Natural killer cell (primary cell): Measurements from ENCODE around the gene LYSMD1. TPM values are rescaled to one million over a fixed set of nuclear protein-coding genes. Genes with fewer than 3 reads are reported as not detected.

Source experiments
- ATAC-seq, 3 donors: fragments of 150-1000 bp in 2 of 3; fragments of 200-7000 bp in 1 of 3; cut with Tn5 transposase; 1 replicate in 1 of 3; 2 replicates in 2 of 3; pipeline ENCODE4 v1.10.0; 2021; ENCODE audit warnings: mild to moderate bottlenecking in 2 of 3, moderate library complexity in 2 of 3
- DNase-seq, 2 donors: peaks; one replicate each; pipeline versions ENCODE4 v3.0.0 to v3.0.0-alpha.2; 2013 to 2021; ENCODE audit warnings: mixed read lengths in 1 of 2
- H3K27ac ChIP-seq: one replicate; pipeline ENCODE4 v1.5.1; 2013; ENCODE audit warnings: mild to moderate bottlenecking, low read length
- H3K27me3 ChIP-seq: one replicate; pipeline ENCODE4 v1.6.1; 2013; ENCODE audit warnings: low read length; ENCODE audit not compliant: control insufficient read depth, insufficient read depth
- H3K36me3 ChIP-seq: one replicate; pipeline ENCODE4 v1.6.1; 2013; ENCODE audit warnings: low read length; ENCODE audit not compliant: control insufficient read depth, insufficient read depth
- H3K4me1 ChIP-seq: one replicate; pipeline ENCODE4 v1.6.1; 2013; ENCODE audit warnings: low read length; ENCODE audit not compliant: control insufficient read depth, insufficient read depth
- H3K4me3 ChIP-seq: one replicate; pipeline ENCODE4 v1.5.1; 2013; ENCODE audit warnings: low read length
- H3K9me3 ChIP-seq: one replicate; pipeline ENCODE4 v1.6.1; 2013; ENCODE audit warnings: low read length; ENCODE audit not compliant: control insufficient read depth, insufficient read depth
- H3K27ac Mint-ChIP-seq, 2 donors: one replicate each; pipeline ENCODE4 v1.8.0; 2022; ENCODE audit warnings: mild to moderate bottlenecking in 2 of 2, mixed read lengths in 2 of 2, moderate library complexity in 1 of 2
- H3K27me3 Mint-ChIP-seq, 2 donors: one replicate each; pipeline ENCODE4 v1.8.0; 2022; ENCODE audit warnings: low read depth in 2 of 2, mixed read lengths in 2 of 2
- H3K36me3 Mint-ChIP-seq: one replicate; pipeline ENCODE4 v1.8.0; 2022; ENCODE audit warnings: mixed read lengths
- H3K4me1 Mint-ChIP-seq, 2 donors: one replicate each; pipeline ENCODE4 v1.8.0; 2022; ENCODE audit warnings: mixed read lengths in 2 of 2
- H3K4me3 Mint-ChIP-seq: one replicate; pipeline ENCODE4 v1.8.0; 2022; ENCODE audit warnings: mild to moderate bottlenecking, moderate library complexity, mixed read lengths
- H3K9me3 Mint-ChIP-seq, 2 donors: one replicate each; pipeline ENCODE4 v1.8.0; 2022; ENCODE audit warnings: mixed read lengths in 2 of 2
- WGBS: methylation state at CpG from one replicate; pipeline ENCODE4 v1.1.7; 2013; ENCODE audit warnings: missing lambda C conversion rate; ENCODE audit not compliant: insufficient coverage; 5-methylcytosine and 5-hydroxymethylcytosine counted together
- intact Hi-C: fragments of 100-400 bp; cut with micrococcal nuclease; formaldehyde crosslinking; loops from one replicate; pipeline ENCODE4 v1.14.2; 2022
- total RNA-seq, 4 donors: library from RNA; stranded (reverse); fragments of 120-200 nt in 1 of 4; gene quantifications; one replicate each; pipeline versions ENCODE4 v1.2.3 to v1.2.4, GENCODE V29; 2013 to 2022
- TF ChIP-seq, protein P1 (sequence below): fragments of 200-600 bp; IDR thresholded peaks from one replicate; pipeline ENCODE4 v1.8.0; 2022; ENCODE audit warnings: antibody characterized with exemption

LYSMD1 gene
- total RNA-seq, 3 donors from 2014 or later (not counting 1 experiment from before 2014, with no cell fraction given) = 1.0 to 1.7 (median 1.2) TPM

DNA sequence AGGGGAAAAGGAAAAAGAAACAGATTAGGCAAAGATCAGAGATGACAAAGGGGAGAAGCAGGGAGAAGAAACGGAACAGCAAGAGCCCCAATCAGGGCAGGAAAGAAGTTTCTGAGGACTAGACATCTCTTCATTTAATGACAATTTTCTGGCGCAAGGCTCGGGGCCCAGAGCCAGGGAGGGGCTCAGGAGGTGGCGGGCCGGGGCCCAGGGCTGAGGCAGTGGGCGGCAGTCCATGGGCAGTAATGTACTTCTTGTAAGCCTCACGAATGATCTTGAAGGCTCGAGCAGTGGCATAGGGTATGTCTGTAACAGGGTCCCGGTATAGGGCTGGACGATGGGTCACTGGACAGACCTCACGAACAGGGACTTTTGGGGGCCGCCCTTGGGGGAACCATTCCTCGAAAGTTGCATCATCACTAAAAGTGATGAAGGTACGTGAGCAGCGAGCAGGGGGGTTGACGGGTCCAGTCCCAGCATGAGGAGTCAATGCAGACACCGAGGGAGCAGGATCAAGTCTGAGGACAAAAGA, 10.9 kb upstream of the LYSMD1 start:
- intact Hi-C loops = no loop called here
- H3K36me3 Mint-ChIP-seq = peaks cover 25% of the 10 kb centered on the region
- no peaks in the 10 kb centered on the region for H3K9me3 Mint-ChIP-seq
- H3K27me3 Mint-ChIP-seq = no peaks in the 10 kb centered on the region
- no peak for DNase-seq
- no peak overlapping the region for H3K4me3 Mint-ChIP-seq
- no peaks in the 10 kb centered on the region for H3K4me1 ChIP-seq
- no peaks in the 10 kb centered on the region for H3K9me3 ChIP-seq
- no peak overlapping the region for H3K27ac Mint-ChIP-seq
- H3K4me3 ChIP-seq = no peak overlapping the region
- H3K36me3 ChIP-seq = peaks cover 62% of the 10 kb centered on the region
- H3K27me3 ChIP-seq = no peaks in the 10 kb centered on the region
- 98% methylated on average over 17 of the region's 17 CpGs for WGBS
- H3K4me1 Mint-ChIP-seq = peaks cover 0 to 10% of the 10 kb centered on the region in 2 donors
- no peak for ATAC-seq
- TF ChIP-seq, protein P1, sequence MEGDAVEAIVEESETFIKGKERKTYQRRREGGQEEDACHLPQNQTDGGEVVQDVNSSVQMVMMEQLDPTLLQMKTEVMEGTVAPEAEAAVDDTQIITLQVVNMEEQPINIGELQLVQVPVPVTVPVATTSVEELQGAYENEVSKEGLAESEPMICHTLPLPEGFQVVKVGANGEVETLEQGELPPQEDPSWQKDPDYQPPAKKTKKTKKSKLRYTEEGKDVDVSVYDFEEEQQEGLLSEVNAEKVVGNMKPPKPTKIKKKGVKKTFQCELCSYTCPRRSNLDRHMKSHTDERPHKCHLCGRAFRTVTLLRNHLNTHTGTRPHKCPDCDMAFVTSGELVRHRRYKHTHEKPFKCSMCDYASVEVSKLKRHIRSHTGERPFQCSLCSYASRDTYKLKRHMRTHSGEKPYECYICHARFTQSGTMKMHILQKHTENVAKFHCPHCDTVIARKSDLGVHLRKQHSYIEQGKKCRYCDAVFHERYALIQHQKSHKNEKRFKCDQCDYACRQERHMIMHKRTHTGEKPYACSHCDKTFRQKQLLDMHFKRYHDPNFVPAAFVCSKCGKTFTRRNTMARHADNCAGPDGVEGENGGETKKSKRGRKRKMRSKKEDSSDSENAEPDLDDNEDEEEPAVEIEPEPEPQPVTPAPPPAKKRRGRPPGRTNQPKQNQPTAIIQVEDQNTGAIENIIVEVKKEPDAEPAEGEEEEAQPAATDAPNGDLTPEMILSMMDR = no peak
- no peak overlapping the region for H3K27ac ChIP-seq

DNA sequence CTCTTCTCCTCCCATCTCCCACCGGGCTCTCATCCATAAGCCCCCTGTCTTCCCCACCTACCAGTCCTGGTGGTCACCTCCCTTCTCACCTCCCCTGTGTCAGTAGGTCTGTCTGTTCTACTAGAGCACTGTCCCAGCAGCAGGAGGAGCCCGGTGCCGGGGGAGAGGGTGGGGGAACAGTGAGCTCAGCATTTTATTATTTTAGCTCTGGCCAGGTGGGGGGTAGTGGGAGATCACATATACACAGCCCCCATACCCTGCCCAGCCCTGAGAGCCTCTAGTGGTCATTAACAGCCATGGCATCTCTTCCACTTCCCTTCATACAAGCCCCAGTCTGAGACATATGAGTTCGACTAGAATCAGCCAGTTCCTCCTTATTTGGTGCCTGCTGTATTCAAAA, 10.2 kb upstream of the LYSMD1 start, which contains the start of gene TMOD4:
Gene TMOD4, minus strand, starts transcription at position 119 of the 400 bp plus-strand sequence. CDS start 1,106 bp downstream, outside the sequence.
- Mint-ChIP-seq H3K36me3 (peaks cover 25% of the 10 kb centered on the region), H3K4me1 (peaks cover 0 to 8% of the 10 kb centered on the region in 2 donors), H3K27ac (peak within 1 kb of the TSS in 1 of 2 donors; percentile 6), H3K4me3 (no peak within 1 kb of the TSS), H3K27me3 (no peaks in the 10 kb centered on the region), H3K9me3 (no peaks in the 10 kb centered on the region)
- intact Hi-C loops = no loop called here
- 46% methylated on average over 2 of the region's 4 CpGs for WGBS
- H3K27ac ChIP-seq = no peak within 1 kb of the TSS
- no peaks in the 10 kb centered on the region for H3K4me1 ChIP-seq
- no peaks in the 10 kb centered on the region for H3K27me3 ChIP-seq
- ATAC-seq = peak in 2 of 3 donors; percentile 50 to 54
- no peaks in the 10 kb centered on the region for H3K9me3 ChIP-seq
- H3K36me3 ChIP-seq = peaks cover 60% of the 10 kb centered on the region
- no peak within 1 kb of the TSS for H3K4me3 ChIP-seq
- TF ChIP-seq, protein P1 = peak; percentile 22
- DNase-seq = peak in 1 of 2 donors; percentile 36

DNA sequence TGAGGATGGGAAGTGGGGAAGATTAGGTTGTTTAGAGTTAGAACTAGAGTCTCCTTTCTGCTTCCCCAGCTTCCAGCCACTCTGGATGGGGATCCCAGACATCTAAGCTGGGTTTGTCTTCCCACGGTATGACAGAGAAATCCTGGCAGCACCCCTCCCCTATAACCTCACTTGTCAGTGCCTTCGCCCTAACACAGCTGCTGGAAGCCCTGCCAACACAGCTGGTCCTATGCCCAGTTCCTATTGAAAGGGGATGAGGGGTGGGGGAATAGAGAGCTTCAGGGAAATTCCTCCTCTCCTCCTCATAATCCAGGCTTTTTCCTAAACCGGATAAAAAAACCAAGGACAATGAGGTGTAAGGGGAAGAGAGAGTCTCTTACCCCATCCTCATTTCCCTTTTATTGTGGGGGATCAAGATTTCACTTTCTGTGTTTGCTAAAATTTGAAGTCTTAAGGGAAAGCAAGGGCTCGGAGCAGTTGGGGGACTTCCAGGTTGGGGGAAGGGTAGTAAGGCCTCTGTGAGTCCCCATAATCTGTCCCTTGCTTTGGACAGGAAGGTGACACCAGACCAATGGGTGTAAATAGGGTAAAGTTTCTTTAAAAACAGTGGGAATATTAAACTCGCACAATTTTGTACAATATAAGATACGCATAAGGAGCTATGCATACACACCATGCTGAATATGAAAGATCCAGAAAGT, 9.5 kb upstream of the LYSMD1 start:
- peaks cover 25% of the 10 kb centered on the region for H3K36me3 Mint-ChIP-seq
- no peaks in the 10 kb centered on the region for H3K9me3 ChIP-seq
- H3K4me1 ChIP-seq = no peaks in the 10 kb centered on the region
- TF ChIP-seq, protein P1 = no peak
- H3K4me3 Mint-ChIP-seq = no peak overlapping the region
- no peaks in the 10 kb centered on the region for H3K27me3 Mint-ChIP-seq
- H3K27me3 ChIP-seq = no peaks in the 10 kb centered on the region
- 94% methylated on average over 4 of the region's 6 CpGs for WGBS
- ATAC-seq (no peak), DNase-seq (no peak)
- H3K9me3 Mint-ChIP-seq = no peaks in the 10 kb centered on the region
- H3K4me3 ChIP-seq = no peak overlapping the region
- intact Hi-C loops = no loop called here
- H3K36me3 ChIP-seq = peaks cover 62% of the 10 kb centered on the region
- no peak overlapping the region for H3K27ac ChIP-seq
- H3K4me1 Mint-ChIP-seq = peaks cover 0 to 6% of the 10 kb centered on the region in 2 donors
- H3K27ac Mint-ChIP-seq = peak overlapping the region in 1 of 2 donors; percentile 6
